GM18511 (cell line): ENCODE results near the gene POLR2E.

ENCODE experiments used
- ATAC-seq: cut with Tn5 transposase; IDR thresholded peaks from one replicate; pipeline ENCODE4 v1.9.1; 2021; ENCODE audit warnings: mild to moderate bottlenecking, moderate library complexity; ENCODE audit not compliant: unreplicated experiment

POLR2E gene

GRCh38 chr19:1098177-1099051 lies 3.2 kb upstream of the POLR2E start:
- ATAC-seq: no peak

GRCh38 chr19:1097810-1098176 lies 2.6 kb upstream of the POLR2E start:
- no peak for ATAC-seq

DNA sequence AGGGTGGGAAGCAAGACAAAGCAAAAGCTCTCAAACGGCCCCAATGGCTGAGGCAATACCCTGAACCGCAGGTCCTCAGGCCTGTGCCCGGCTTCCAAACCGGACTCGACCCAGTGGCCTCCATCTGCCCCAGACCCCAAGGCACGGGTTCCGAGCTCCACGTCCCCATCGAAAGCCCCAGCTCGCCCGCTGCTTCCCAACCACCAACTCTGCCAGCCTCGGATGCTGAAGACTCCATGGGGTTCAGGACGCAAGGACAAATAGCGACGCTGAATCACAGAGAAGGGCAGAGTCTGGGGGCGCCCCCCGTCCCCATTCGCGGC lies 559 bp downstream of the POLR2E start:
- ATAC-seq: no peak

GRCh38 chr19:1093811-1094553 lies 1.2 kb downstream of the POLR2E start:
- no peak for ATAC-seq

DNA sequence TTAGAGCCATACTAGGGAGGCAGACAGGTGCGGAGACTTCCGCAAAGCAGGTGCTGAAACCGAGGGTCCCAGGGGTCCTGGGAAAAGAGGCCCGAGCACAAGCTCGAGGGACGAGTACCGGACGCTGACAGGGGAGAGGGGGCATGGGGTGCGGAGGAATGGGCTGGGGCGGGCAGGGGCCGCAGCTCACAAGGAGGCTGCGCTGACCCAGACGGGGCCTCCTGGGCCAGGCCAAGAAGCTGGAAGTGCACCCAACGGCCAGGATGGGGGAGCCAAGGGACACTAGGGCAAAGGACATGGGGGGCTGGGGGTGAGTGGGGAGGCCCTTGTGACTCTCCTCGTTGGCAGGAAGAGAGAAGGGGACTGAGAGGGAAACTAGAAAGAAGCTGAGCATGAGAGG lies 1.8 kb downstream of the POLR2E start:
- no peak for ATAC-seq

- ATAC-seq: no peak
These were observed 3.5 kb downstream of the POLR2E start for GRCh38 chr19:1091544-1092175.

- no peak for ATAC-seq
These were observed 4.2 kb downstream of the POLR2E start for GRCh38 chr19:1090731-1091543.

- ATAC-seq: no peak
These were observed 5.3 kb downstream of the POLR2E start for GRCh38 chr19:1089891-1090290.

DNA sequence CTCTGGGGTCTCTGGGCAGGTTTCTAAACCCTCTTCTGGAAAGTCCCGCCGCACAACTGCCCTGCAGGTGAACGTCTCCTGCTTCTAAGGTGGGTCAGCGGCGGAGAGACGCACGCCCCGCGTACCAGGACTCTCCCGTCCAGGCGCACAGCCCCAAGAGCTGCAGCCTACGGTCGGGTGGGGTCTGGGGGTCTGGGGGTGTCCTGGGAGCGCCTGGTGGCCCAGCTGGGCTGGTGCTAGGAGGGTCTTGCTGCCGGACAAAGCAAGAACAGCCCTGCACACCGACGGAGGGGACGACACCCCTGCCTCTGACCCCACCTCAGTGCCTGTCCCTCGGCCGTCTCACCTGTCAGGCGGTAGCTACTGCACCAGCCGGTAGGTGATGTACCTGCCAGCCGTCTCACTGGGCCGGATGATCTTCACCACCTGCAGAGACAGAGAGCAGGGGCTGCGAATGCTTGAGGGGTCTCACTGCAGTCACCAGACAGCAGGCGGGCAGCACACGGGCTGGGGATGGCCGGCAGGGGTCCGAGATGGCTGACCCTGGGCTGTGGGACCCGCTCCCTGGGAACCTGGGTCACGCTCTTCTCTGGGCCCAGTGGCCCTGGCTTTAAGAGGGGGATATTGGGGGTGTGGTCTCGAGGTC lies 5.9 kb downstream of the POLR2E start:
- ATAC-seq: no peak

- no peak for ATAC-seq
These were observed 6.7 kb downstream of the POLR2E start for GRCh38 chr19:1088416-1089010.

GRCh38 chr19:1087813-1088415 lies 7.3 kb downstream of the POLR2E start:
- no peak for ATAC-seq

DNA sequence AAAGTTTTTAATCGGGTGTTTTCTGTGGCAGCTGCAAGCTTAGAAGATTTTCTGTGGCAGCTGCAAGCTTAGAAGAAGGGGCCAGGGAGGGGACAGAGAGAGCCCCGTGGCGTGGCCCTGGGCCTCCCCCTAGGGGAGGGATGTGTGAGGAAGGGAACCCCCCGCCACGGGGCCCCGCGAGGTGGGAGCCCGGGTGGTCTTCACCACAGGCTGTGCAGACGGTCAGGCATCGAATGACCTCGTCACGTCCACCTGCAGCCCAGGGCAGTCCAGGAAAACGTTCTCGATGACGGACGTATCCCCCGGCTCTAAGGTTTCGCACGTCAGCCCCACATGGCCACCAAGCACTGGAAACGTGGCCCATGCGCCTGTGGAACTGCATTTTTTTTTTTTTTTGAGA lies 8.6 kb downstream of the POLR2E start:
- no peak for ATAC-seq

DNA sequence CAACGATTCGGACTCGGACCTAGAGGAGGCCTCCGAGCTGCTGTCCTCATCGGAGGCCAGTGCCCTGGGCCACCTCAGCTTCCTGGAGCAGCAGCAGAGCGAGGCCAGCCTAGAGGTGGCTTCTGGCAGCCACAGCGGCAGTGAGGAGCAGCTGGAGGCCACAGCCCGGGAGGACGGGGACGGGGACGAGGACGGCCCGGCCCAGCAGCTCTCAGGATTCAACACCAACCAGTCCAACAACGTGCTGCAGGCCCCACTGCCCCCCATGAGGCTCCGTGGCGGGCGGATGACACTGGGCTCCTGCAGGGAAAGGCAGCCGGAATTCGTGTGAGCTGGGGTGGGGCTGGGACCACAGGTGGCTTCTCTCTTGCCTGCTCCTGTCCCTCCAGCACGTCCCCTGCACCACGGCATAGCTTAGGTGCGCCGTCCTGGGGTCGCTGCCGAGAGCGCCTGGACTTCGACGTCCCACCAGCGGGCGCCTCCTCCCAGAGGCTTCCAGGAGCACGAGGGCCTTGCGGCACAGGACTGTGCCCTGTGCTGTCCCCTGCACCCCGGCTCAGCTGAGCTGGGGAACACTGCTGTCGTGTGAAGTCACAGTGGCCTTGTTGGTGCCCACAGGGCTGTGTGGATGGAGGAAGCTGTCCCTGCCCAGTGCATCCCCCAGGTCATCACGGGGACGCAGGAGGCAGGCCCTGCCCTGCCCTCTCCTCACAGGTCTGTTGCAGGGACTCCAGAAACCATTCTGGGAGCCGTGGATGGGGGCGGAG lies 9.3 kb downstream of the POLR2E start:
- no peak for ATAC-seq

GRCh38 chr19:1085053-1085658 lies 10.0 kb downstream of the POLR2E start:
- ATAC-seq: no peak

- ATAC-seq: no peak
These were observed 10.9 kb downstream of the POLR2E start for GRCh38 chr19:1084024-1084868.

DNA sequence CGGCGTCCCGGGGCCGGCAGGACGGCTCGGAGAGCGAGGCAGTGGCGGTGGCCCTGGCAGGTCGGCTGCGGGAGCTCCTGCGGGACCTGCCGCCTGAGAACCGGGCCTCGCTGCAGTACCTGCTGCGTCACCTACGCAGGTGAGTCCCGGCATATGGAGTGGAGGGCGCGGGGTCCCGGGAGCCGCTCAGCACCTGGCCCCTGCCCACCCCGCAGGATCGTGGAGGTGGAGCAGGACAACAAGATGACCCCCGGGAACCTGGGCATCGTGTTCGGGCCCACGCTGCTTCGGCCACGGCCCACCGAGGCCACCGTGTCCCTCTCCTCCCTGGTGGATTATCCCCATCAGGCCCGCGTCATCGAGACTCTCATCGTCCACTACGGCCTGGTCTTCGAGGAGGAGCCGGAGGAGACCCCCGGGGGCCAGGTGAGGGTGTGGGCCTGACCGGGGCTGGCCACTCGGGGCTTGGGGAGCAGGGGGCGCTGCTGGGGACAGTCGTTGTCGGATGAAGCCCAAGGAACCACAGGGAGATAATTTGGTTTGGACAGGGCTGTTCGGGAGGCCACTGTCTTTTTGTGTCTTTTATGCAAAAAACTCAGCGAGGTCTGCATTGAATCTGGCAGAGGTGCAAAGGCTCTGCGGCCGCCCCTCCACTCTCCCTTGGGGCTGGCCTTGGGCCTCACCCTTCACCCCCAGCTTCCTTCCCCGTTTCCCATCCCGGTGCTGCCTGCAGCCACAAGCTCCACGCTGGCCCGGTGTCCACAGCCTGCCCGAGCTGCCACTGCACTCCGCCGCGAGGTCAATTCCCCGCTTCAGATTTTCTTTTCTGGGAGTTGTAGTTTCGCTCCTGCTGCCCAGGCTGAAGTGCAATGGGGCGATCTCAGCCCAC lies 12.0 kb downstream of the POLR2E start:
- no peak for ATAC-seq
